Measurements from ENCODE around the gene CACNA1C.
"Not testable (repeated sequence)": the region's sequence is repeated elsewhere in the genome, so short reads cannot be mapped to it uniquely, and the experiment has no call there.

DNA sequence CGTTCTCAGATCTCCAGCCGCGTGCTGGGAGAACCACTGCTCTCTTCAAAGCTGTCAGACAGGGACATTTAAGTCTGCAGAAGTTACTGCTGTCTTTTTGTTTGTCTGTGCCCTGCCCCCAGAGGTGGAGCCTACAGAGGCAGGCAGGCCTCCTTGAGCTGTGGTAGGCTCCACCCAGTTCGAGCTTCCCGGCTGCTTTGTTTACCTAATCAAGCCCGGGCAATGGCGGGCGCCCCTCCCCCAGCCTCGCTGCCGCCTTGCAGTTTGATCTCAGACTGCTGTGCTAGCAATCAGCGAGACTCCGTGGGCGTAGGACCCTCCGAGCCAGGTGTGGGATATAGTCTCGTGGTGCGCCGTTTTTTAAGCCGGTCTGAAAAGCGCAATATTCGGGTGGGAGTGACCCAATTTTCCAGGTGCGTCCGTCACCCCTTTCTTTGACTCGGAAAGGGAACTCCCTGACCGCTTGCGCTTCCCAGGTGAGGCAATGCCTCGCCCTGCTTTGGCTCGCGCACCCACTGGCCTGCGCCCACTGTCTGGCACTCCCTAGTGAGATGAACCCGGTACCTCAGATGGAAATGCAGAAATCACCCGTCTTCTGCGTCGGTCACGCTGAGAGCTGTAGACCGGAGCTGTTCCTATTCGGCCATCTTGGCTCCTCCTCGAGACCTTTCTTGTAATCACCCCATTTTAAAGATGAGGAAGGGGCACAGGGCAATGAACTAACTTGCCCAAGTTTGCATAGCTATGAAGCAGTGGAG lies 83.1 kb downstream of the CACNA1C start:
- TF ChIP-seq, protein P1, sequence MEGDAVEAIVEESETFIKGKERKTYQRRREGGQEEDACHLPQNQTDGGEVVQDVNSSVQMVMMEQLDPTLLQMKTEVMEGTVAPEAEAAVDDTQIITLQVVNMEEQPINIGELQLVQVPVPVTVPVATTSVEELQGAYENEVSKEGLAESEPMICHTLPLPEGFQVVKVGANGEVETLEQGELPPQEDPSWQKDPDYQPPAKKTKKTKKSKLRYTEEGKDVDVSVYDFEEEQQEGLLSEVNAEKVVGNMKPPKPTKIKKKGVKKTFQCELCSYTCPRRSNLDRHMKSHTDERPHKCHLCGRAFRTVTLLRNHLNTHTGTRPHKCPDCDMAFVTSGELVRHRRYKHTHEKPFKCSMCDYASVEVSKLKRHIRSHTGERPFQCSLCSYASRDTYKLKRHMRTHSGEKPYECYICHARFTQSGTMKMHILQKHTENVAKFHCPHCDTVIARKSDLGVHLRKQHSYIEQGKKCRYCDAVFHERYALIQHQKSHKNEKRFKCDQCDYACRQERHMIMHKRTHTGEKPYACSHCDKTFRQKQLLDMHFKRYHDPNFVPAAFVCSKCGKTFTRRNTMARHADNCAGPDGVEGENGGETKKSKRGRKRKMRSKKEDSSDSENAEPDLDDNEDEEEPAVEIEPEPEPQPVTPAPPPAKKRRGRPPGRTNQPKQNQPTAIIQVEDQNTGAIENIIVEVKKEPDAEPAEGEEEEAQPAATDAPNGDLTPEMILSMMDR (IDR thresholded peaks at IDR 0.05): peak in 2 of 6 experiments; percentile 8 to 9
- not testable (repeated sequence) for TF ChIP-seq POLR2A (IDR thresholded peaks at IDR 0.05)

Data from esophagus squamous epithelium (tissue), 4 donors.